GM23248 (cell line): ENCODE data around the gene CPNE5. TPM values are rescaled to one million over a fixed set of nuclear protein-coding genes. Genes with fewer than 3 reads are reported as not detected.

Experiments used
- DNase-seq: peaks from one replicate; pipeline ENCODE4 v3.0.0-alpha.2; 2015
- H2AFZ ChIP-seq: fragments of 200-600 bp; sonication (generic); 2 replicates; pipeline ENCODE4 v1.6.1; 2016; ENCODE audit warnings: antibody characterized with exemption
- H3F3A ChIP-seq: fragments of 200-600 bp; sonication (generic); 2 replicates; pipeline ENCODE4 v1.6.1; 2016; ENCODE audit warnings: mild to moderate bottlenecking, antibody characterized with exemption, mixed run types; ENCODE audit not compliant: insufficient read depth
- H3K27ac ChIP-seq: fragments of 200-600 bp; sonication (generic); 2 replicates; pipeline ENCODE4 v1.5.1; 2016; ENCODE audit warnings: mild to moderate bottlenecking
- H3K27me3 ChIP-seq: fragments of 200-600 bp; sonication (generic); replicated peaks from 2 replicates; pipeline ENCODE4 v1.6.1; 2016; ENCODE audit warnings: mild to moderate bottlenecking; ENCODE audit not compliant: insufficient read depth
- H3K36me3 ChIP-seq: fragments of 200-600 bp; sonication (generic); 2 replicates; pipeline ENCODE4 v1.6.1; 2016; ENCODE audit warnings: low read depth, mild to moderate bottlenecking
- H3K4me1 ChIP-seq: fragments of 200-600 bp; sonication (generic); 2 replicates; pipeline ENCODE4 v1.6.1; 2016; ENCODE audit warnings: mild to moderate bottlenecking; ENCODE audit not compliant: insufficient read depth
- H3K4me2 ChIP-seq: fragments of 200-600 bp; sonication (generic); one replicate; pipeline ENCODE4 v1.6.1; 2016; ENCODE audit warnings: mild to moderate bottlenecking; ENCODE audit not compliant: unreplicated experiment
- H3K4me3 ChIP-seq: fragments of 200-600 bp; sonication (generic); 2 replicates; pipeline ENCODE4 v1.5.1; 2016; ENCODE audit warnings: mild to moderate bottlenecking
- H3K79me2 ChIP-seq: fragments of 200-600 bp; sonication (generic); 2 replicates; pipeline ENCODE4 v1.6.1; 2016; ENCODE audit warnings: mild to moderate bottlenecking; ENCODE audit not compliant: insufficient read depth
- H3K9ac ChIP-seq: fragments of 200-600 bp; sonication (generic); 2 replicates; pipeline ENCODE4 v1.6.1; 2016; ENCODE audit warnings: mild to moderate bottlenecking
- H3K9me2 ChIP-seq: fragments of 200-600 bp; sonication (generic); 2 replicates; pipeline ENCODE4 v1.6.1; 2016; ENCODE audit warnings: mixed run types, mild to moderate bottlenecking, moderate library complexity; ENCODE audit not compliant: insufficient read depth
- H3K9me3 ChIP-seq: fragments of 200-600 bp; sonication (generic); one replicate; pipeline ENCODE4 v1.6.1; 2017; ENCODE audit warnings: low read depth
- H4K20me1 ChIP-seq: fragments of 200-600 bp; sonication (generic); 2 replicates; pipeline ENCODE4 v1.6.0; 2016; ENCODE audit not compliant: insufficient read depth
- EZH2 ChIP-seq: fragments of 200-600 bp; sonication (generic); IDR thresholded peaks from 2 replicates; pipeline ENCODE4 v1.6.1; 2018; ENCODE audit warnings: antibody characterized with exemption, mild to moderate bottlenecking; ENCODE audit not compliant: insufficient read depth, poor library complexity, severe bottlenecking
- EZH2phosphoT487 ChIP-seq: fragments of 200-600 bp; sonication (generic); IDR thresholded peaks from 2 replicates; pipeline ENCODE4 v1.6.1; 2018; ENCODE audit warnings: antibody characterized with exemption, moderate library complexity, mild to moderate bottlenecking, low read depth; ENCODE audit not compliant: insufficient read depth
- WGBS, 2 experiments: methylation state at CpG; one replicate each; pipeline ENCODE4 v1.1.6; 2015 to 2017; ENCODE audit warnings: low lambda C conversion rate in 2 of 2, low coverage in 1 of 2; ENCODE audit errors: missing lambda C conversion rate in 2 of 2; 5-methylcytosine and 5-hydroxymethylcytosine counted together
- in situ Hi-C: fragments of 300-500 bp; cut with MboI; formaldehyde crosslinking; loops from 2 replicates; pipeline ENCODE4 v1.15.0; 2020
- polyA plus RNA-seq: library from polyadenylated mRNA; unstranded; fragments of >200 nt; fragmentation: Nextera tagmentation; extraction: Ambion mirVana; gene quantifications from 2 replicates; pipeline ENCODE4 v1.2.1, GENCODE V29; 2016
- total RNA-seq: library from RNA; depleted of rRNA; stranded (reverse); fragments of >200 nt; shearing (Covaris generic); gene quantifications from 2 replicates; pipeline ENCODE4 v1.2.3, GENCODE V29; 2014

CPNE5 gene
- total and polyA plus RNA-seq, 2 experiments from 2014 or later: 0.23 TPM; not detected in 1

DNA sequence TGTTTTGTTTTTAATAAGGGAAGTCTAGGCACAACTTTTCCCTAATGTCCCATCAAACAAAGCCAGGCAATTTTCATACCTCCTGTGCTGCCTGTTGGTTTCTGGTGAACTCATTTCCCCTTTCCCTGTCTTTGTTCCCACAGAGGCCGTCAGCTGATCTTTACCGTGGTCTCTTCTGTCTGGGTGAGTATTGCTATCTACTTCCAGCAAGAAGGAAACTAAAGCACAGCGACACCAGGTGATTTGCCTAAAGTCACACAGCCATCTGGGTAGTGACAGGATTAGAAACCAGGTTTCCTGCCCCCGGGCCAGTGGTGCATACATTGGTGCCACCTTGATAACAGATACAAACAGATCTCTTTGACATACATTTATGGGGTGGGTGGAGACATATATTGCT, 82.0 kb downstream of the CPNE5 start:
- Histone ChIP-seq H3K9ac (no peak overlapping the region), H3K9me3 (no peaks in the 10 kb centered on the region), H3K27ac (no peak overlapping the region), H3K27me3 (no peaks in the 10 kb centered on the region), H3K36me3 (no peaks in the 10 kb centered on the region), H4K20me1 (no peaks in the 10 kb centered on the region), H3K4me1 (0 out of 2 replicates have a peak, but pooled peaks cover 5% of the 10 kb centered on the region), H2AFZ (no peak overlapping the region), H3K9me2 (no peaks in the 10 kb centered on the region), H3K79me2 (no peaks in the 10 kb centered on the region), H3F3A (no peaks in the 10 kb centered on the region), H3K4me3 (no peak overlapping the region), H3K4me2 (no peak overlapping the region)
- in situ Hi-C loops: no loop called here
- TF ChIP-seq EZH2phosphoT487 (no peak), EZH2 (no peak)
- WGBS, 2 experiments: 90 to 91% methylated on average over 4 of the region's 4 CpGs
- DNase-seq: no peak

DNA sequence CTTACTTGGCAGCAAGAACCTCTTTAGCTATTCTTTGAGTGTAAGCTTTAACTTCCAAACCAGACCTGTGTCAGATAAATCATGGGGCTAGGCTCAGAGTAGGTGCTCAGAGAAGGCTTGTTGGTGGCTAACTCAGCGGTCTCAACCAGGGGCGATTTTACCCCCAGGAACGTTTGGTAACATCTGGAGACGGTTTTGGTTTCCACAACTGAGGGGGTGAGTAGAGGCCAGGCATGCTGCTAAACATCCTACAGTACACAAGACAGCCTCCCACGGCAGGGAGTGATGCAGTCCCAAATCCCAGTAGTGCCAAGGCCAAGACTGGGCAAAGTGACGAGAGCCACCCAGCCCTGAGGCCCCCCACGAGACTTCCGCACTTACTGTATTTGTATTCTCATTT, 82.5 kb downstream of the CPNE5 start:
- no peaks in the 10 kb centered on the region for H3K79me2 ChIP-seq
- TF ChIP-seq EZH2: no peak
- no peak for TF ChIP-seq EZH2phosphoT487
- 0 out of 2 replicates have a peak, but pooled peaks cover 5% of the 10 kb centered on the region for H3K4me1 ChIP-seq
- H3K9me3 ChIP-seq: no peaks in the 10 kb centered on the region
- no peak overlapping the region for H3K9ac ChIP-seq
- H3K4me3 ChIP-seq: no peak overlapping the region
- no peaks in the 10 kb centered on the region for H4K20me1 ChIP-seq
- in situ Hi-C loops: no loop called here
- no peak for DNase-seq
- no peak overlapping the region for H3K4me2 ChIP-seq
- no peaks in the 10 kb centered on the region for H3K36me3 ChIP-seq
- H3K27me3 ChIP-seq: no peaks in the 10 kb centered on the region
- no peaks in the 10 kb centered on the region for H3F3A ChIP-seq
- H3K9me2 ChIP-seq: no peaks in the 10 kb centered on the region
- no peak overlapping the region for H3K27ac ChIP-seq
- WGBS, 2 experiments: 73 to 77% methylated on average over 8 of the region's 8 CpGs
- H2AFZ ChIP-seq: no peak overlapping the region

DNA sequence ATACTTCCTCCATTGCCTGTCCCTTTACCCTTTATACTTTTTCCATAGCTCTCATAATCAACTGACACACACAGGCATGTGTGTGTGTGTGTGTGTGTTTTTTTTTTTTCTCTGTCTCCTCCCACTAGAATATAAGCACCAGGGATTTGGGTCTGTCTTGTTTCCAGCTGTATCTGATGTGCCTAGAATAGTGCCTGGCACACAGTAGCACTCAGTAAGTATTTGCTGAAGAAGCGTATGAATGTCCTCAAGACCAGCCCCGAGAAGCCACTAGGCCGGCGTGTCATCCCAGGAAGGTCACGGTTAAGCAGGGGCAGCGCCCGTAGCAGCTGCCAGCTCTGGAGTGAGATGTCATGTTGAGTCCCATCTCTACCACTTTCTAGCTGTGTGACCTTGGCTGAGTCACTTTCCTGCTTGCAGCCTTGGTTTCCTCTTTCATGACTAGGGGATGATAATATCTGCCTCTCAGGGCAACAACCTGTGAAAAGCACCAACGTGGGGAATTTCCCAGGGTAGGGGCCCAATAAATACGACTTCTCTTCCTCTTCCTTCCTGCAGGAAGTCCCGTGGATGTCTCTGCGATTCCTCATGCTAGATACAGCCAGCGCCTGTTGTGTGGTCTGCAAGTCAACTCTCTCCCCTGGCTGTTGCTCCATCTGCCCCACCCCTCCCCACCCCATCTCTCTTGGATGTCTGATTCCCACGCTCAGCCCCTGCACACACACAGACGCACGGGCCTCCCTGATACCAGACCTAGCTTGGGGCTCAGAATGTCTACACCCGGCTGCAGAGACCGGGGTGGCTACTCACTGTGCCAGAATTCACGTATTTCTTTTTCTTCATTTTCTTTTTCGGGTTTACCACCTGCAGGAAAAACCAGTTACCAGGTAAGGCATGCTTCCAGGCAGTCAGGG, 83.6 kb downstream of the CPNE5 start:
- H3K36me3 ChIP-seq: no peaks in the 10 kb centered on the region
- no peak for TF ChIP-seq EZH2
- TF ChIP-seq EZH2phosphoT487: no peak
- no peaks in the 10 kb centered on the region for H4K20me1 ChIP-seq
- no peak overlapping the region for H3K27ac ChIP-seq
- WGBS, 2 experiments: 69 to 71% methylated on average over 17 to 19 of the region's 19 CpGs
- H3K9me2 ChIP-seq: no peaks in the 10 kb centered on the region
- no peak overlapping the region for H3K9ac ChIP-seq
- in situ Hi-C loops: no loop called here
- no peaks in the 10 kb centered on the region for H3F3A ChIP-seq
- H3K4me1 ChIP-seq: 0 out of 2 replicates have a peak, but pooled peaks cover 5% of the 10 kb centered on the region
- no peaks in the 10 kb centered on the region for H3K9me3 ChIP-seq
- H3K27me3 ChIP-seq: no peaks in the 10 kb centered on the region
- peak; percentile 52 for DNase-seq
- H3K4me2 ChIP-seq: no peak overlapping the region
- no peaks in the 10 kb centered on the region for H3K79me2 ChIP-seq
- no peak overlapping the region for H2AFZ ChIP-seq
- H3K4me3 ChIP-seq: no peak overlapping the region

DNA sequence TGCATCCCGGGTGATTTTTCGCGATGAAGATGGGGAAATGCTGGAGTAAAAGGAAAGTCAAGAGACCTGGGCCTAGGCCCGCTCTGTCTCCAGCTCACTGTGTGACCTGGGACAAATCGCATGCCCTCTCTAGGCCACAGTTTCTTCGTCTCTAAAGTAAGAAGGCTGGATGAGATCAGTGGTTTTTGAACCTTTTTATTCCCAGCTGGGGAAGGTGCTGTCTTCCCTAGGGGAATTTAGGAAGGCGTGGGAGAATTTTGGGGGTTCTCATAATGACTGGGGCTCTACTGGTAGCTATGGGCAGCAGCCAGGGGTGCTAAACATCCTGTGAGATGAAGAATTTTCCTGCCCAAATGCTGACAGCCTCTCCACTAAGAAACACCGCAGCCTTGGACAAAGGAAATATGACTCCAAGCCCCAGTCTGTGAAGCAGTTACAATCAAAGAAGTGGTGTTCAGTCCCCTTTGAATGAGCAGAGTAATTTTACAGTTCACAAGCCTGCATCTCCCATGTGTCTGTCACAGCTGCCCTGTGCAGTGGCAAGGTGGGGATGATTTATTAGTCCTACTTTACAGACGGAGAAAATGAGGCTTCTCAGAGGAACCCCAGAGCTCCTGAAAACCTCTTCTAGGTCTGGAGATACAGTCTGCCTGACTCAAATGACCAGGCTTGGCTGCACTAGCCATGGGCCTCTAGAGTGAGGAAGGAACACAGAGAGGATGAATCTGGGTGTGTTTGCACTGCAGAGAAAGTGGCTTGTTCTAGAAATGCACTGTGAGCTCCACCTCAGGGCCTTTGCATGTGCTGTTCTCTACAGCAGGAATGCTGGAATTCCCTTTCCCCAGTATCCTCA, 84.4 kb downstream of the CPNE5 start:
- 95 to 96% methylated on average over 9 of the region's 9 CpGs for WGBS, 2 experiments

More for the DNA sequence above, 84.4 kb downstream of the CPNE5 start:
- Histone ChIP-seq H3K9me2 (no peaks in the 10 kb centered on the region), H3F3A (no peaks in the 10 kb centered on the region), H3K27ac (no peak overlapping the region), H3K36me3 (no peaks in the 10 kb centered on the region), H4K20me1 (no peaks in the 10 kb centered on the region), H3K27me3 (no peaks in the 10 kb centered on the region), H3K4me3 (no peak overlapping the region), H3K9ac (no peak overlapping the region), H3K79me2 (no peaks in the 10 kb centered on the region), H2AFZ (no peak overlapping the region), H3K9me3 (no peaks in the 10 kb centered on the region), H3K4me2 (no peak overlapping the region), H3K4me1 (0 out of 2 replicates have a peak, but pooled peaks cover 5% of the 10 kb centered on the region)
- DNase-seq: no peak
- TF ChIP-seq EZH2 (no peak), EZH2phosphoT487 (no peak)
- in situ Hi-C loops: no loop called here
